Stimulated activated CD8-positive, alpha-beta memory T cell treated with anti-CD3 and anti-CD28 coated beads, Interleukin-4, amount 100 ng/mL, for 24 hours (primary cell): Measurements from ENCODE around the gene ZNF783.
"Not testable (repeated sequence)": the region's sequence is repeated elsewhere in the genome, so short reads cannot be mapped to it uniquely, and the experiment has no call there.

ENCODE experiments used
- DNase-seq: peaks from one replicate; pipeline ENCODE4 v3.0.0-alpha.2; 2020; ENCODE audit warnings: low read depth

ZNF783 gene

DNA sequence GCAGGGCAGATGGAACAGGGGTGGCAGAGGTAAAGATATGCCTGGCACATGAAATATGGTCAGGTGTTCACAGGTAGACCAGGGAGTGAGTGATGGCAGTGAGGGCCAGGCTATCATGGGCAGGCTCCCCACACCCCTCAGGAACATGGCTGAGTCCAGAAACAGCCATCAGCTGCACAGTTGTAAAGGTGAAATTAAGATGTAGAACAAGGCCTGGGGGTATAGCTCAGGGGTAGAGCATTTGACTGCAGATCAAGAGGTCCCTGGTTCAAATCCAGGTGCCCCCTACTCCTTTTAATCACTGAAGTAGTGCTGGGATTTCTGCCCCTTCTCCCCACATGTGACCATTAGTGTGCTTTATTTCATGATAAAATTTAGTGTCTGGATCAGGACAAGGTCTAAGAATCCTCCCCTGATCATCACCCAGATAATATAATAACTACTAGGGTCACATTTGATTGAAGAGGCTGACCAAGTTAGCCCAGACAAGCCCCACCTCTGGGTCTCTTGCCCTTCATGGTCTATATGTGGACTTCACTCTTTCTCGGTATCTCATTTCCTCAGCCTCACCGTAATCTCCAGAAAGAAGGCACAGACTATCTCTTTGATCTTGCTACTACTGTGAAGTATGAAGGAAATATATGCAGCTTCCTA lies 69.0 kb downstream of the ZNF783 start:
- no peak for DNase-seq

GRCh38 chr7:149332602-149333320 lies 70.8 kb downstream of the ZNF783 start:
- DNase-seq = not testable (repeated sequence)

DNA sequence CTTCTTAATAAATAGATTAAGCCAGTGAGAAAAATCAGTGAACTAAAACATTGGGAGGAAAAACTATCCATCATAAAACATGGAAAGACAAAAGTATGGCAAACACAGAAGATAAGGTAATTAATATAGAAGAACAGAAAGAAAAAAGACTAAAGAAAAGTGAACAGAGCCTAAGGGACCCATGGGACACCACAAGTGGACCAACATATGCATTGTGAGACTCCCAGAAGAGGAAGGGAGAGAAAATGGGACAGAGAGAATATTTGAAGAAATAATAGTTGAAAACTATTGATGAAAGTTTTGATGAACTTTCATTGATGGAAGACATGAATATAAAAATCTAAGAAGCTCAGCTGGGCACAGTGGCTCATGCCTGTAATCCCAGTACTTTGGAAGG lies 71.3 kb downstream of the ZNF783 start:
- no peak for DNase-seq

DNA sequence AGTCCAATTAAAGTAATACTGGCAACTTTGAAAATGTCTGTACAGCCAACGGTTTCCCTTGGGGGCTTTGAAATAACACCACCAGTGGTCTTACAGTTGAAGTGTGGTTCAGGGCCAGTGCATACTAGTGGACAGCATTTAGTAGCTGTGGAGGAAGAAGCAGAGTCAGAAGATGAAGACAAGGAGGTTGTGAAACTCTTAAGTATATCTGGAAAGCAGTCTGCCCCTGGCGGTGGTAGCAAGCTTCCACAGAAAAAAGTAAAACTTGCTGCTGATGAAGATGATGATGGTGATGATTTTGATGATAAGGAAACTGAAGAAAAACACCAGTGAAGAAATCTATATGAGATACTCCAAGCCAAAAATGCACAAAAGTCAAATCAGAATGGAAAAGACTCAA lies 72.2 kb downstream of the ZNF783 start:
- DNase-seq = no peak
